ENCODE data around the gene ITFG1.

DNA sequence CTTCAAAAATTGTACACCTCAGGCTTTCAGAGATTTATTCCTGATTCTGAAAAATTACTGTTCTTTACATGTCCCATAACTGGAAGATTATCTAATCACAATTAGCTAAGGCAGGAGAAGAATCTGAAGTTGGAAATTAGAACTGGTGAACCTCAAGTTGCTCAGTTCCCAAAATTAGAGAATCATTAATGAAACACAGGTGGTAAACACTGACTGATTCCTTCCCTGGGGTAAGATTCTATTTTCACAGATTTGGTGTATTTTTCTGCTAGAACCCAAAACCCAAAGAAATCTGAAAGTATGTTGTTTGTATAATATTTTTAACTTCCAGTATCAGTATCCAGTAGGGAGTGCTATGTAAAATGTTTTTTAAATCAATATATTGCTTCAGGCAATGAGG, 26.0 kb upstream of the ITFG1 start:
- TF ChIP-seq POLR2A (IDR thresholded peaks at IDR 0.05; ENCODE audit: low read length) (no peak), GATA1 (IDR thresholded peaks at IDR 0.05; ENCODE audit: low read depth, low read length) (no peak)

All from erythroblast (primary cell).